ENCODE data around the gene TGIF2. TPM values are rescaled to one million over a fixed set of nuclear protein-coding genes. Genes with fewer than 3 reads are reported as not detected.

Gene TGIF2
- 10 to 100 TPM in 1 of 4 donors, 1 to 10 TPM in 3; 8.1 to 11.3 (median 9.1) TPM for total RNA-seq

- Histone ChIP-seq H3K27me3 (no peaks in the 10 kb centered on the region), H3K4me3 (peak within 1 kb of the TSS; percentile 85), H3K9me3 (no peaks in the 10 kb centered on the region), H3K4me1 (peaks cover 36% of the 10 kb centered on the region), H3K36me3 (no peaks in the 10 kb centered on the region), H3K27ac (peak within 1 kb of the TSS; percentile 89)
- WGBS: no CpG with 5 or more reads among the region's 80 CpGs
- DNase-seq (ENCODE audit: low spot score in 2 of 2): peak; percentile 90 to 91
- TF ChIP-seq EP300 (IDR thresholded peaks at IDR 0.05) (no peak), POLR2A (IDR thresholded peaks at IDR 0.05) (peak in 1 of 2 donors; percentile 14)
Observed at GRCh38 chr20:36573103-36573797, at the start of gene TGIF2. TGIF2 (plus strand) TSS chr20:36573597; CDS start chr20:36578775, 5,178 bp downstream.

DNA sequence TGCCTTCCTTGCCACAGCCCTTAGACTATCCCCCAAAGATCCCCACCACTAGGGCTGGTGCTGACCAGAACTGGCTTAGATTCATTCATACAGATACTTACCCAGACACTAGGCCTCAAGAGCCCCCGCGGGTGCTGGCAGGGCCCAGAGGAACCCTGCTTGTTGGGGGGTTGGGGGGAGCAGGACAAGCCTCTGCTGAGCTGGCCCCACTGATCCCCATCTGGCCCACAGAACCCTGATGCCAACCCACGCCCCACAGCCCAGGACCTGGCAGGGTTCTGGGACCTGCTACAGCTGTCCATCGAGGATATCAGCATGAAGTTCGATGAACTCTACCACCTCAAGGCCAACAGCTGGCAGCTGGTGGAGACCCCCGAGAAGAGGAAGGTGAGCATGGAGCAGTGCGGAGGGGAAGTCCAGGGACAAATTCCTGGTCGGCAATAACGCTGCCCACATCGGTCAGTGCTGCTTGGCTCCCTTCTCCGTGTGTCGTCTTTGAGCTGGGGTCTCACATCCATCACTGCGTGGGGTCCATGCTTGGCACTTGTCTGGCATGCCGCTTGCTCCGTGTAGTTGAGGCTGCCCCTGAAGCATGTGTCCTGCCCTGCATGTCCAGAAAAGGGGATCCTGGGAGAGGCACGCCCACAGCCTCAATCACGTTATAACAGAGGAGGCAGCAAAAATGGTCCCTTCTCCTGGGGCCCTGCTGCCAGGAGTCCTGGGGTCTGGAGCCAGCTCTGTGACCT is 47.6 kb upstream of the TGIF2 start:
- H3K4me3 ChIP-seq: no peak overlapping the region
- TF ChIP-seq EP300 (IDR thresholded peaks at IDR 0.05): no peak
- TF ChIP-seq POLR2AphosphoS5 (IDR thresholded peaks at IDR 0.05): no peak
- TF ChIP-seq CTCF (IDR thresholded peaks at IDR 0.05): no peak
- TF ChIP-seq POLR2A (IDR thresholded peaks at IDR 0.05): no peak
- H3K9me3 ChIP-seq: no peaks in the 10 kb centered on the region
- DNase-seq (ENCODE audit: low spot score in 2 of 2): no peak
- peaks cover 63% of the 10 kb centered on the region for H3K36me3 ChIP-seq
- no peaks in the 10 kb centered on the region for H3K27me3 ChIP-seq
- H3K27ac ChIP-seq: no peak overlapping the region
- WGBS: 96% methylated on average over 12 of the region's 17 CpGs
- H3K4me1 ChIP-seq: no peaks in the 10 kb centered on the region

GRCh38 chr20:36526521-36527011 is 46.8 kb upstream of the TGIF2 start:
- H3K4me1 ChIP-seq: no peaks in the 10 kb centered on the region
- WGBS: 92% methylated on average over 29 of the region's 29 CpGs
- no peak overlapping the region for H3K4me3 ChIP-seq
- no peak overlapping the region for H3K27ac ChIP-seq
- DNase-seq (ENCODE audit: low spot score in 2 of 2): no peak
- H3K27me3 ChIP-seq: no peaks in the 10 kb centered on the region
- no peaks in the 10 kb centered on the region for H3K9me3 ChIP-seq
- peaks cover 56% of the 10 kb centered on the region for H3K36me3 ChIP-seq
- TF ChIP-seq POLR2A (IDR thresholded peaks at IDR 0.05) (no peak), POLR2AphosphoS5 (IDR thresholded peaks at IDR 0.05) (no peak), CTCF (IDR thresholded peaks at IDR 0.05) (no peak), EP300 (IDR thresholded peaks at IDR 0.05) (no peak)

GRCh38 chr20:36527331-36528125 is 45.9 kb upstream of the TGIF2 start:
- Histone ChIP-seq H3K36me3 (peaks cover 49% of the 10 kb centered on the region), H3K9me3 (no peaks in the 10 kb centered on the region), H3K4me3 (no peak overlapping the region), H3K27ac (no peak overlapping the region), H3K27me3 (no peaks in the 10 kb centered on the region), H3K4me1 (no peaks in the 10 kb centered on the region)
- DNase-seq (ENCODE audit: low spot score in 2 of 2): no peak
- 91% methylated on average over 32 of the region's 32 CpGs for WGBS
- TF ChIP-seq CTCF (IDR thresholded peaks at IDR 0.05) (no peak), EP300 (IDR thresholded peaks at IDR 0.05) (no peak), POLR2A (IDR thresholded peaks at IDR 0.05) (no peak), POLR2AphosphoS5 (IDR thresholded peaks at IDR 0.05) (no peak)

GRCh38 chr20:36528176-36528874 is 45.1 kb upstream of the TGIF2 start:
- Histone ChIP-seq H3K27ac (no peak overlapping the region), H3K4me1 (no peaks in the 10 kb centered on the region), H3K4me3 (no peak overlapping the region), H3K27me3 (no peaks in the 10 kb centered on the region), H3K36me3 (peaks cover 49% of the 10 kb centered on the region), H3K9me3 (no peaks in the 10 kb centered on the region)
- DNase-seq (ENCODE audit: low spot score in 2 of 2): no peak
- WGBS: 86% methylated on average over 16 of the region's 18 CpGs
- no peak for TF ChIP-seq POLR2AphosphoS5 (IDR thresholded peaks at IDR 0.05)
- TF ChIP-seq POLR2A (IDR thresholded peaks at IDR 0.05): no peak
- TF ChIP-seq EP300 (IDR thresholded peaks at IDR 0.05): no peak
- TF ChIP-seq CTCF (IDR thresholded peaks at IDR 0.05): no peak
